Activated CD8-positive, alpha-beta T cell treated with anti-CD3 and anti-CD28 coated beads for 36 hours (primary cell): ENCODE data around the gene HEPACAM. TPM values are rescaled to one million over a fixed set of nuclear protein-coding genes. Genes with fewer than 3 reads are reported as not detected.

Source experiments
- ATAC-seq: fragments of 200-7000 bp; cut with Tn5 transposase; one replicate; pipeline ENCODE4 v1.10.0; 2021; ENCODE audit warnings: mild to moderate bottlenecking, moderate library complexity
- CTCF ChIA-PET: fragments of 350-600 bp; sonication (Branson Sonifier 250); formaldehyde crosslinking; loops from one replicate; lab custom pipeline; 2021; ENCODE audit warnings: antibody characterized with exemption; lab: Charles Lee
- POLR2A ChIA-PET: fragments of 350-600 bp; sonication (Branson Sonifier 250); formaldehyde crosslinking; loops from one replicate; lab custom pipeline; 2021; ENCODE audit warnings: antibody characterized with exemption; lab: Charles Lee
- DNase-seq: peaks from one replicate; pipeline ENCODE4 v3.0.0-alpha.2; 2020
- H3K27ac Mint-ChIP-seq: one replicate; pipeline ENCODE4 v1.8.0; 2021; ENCODE audit warnings: mild to moderate bottlenecking, mixed read lengths
- H3K27me3 Mint-ChIP-seq: one replicate; pipeline ENCODE4 v1.8.0; 2021; ENCODE audit warnings: mixed read lengths
- H3K36me3 Mint-ChIP-seq: one replicate; pipeline ENCODE4 v1.8.0; 2021; ENCODE audit warnings: low read depth, mixed read lengths
- H3K4me1 Mint-ChIP-seq: one replicate; pipeline ENCODE4 v1.8.0; 2021; ENCODE audit warnings: low read depth, mixed read lengths
- H3K4me3 Mint-ChIP-seq: one replicate; pipeline ENCODE4 v1.8.0; 2021; ENCODE audit warnings: mild to moderate bottlenecking, moderate library complexity, mixed read lengths
- H3K9me3 Mint-ChIP-seq: one replicate; pipeline ENCODE4 v1.8.0; 2021; ENCODE audit warnings: mixed read lengths
- CTCF ChIP-seq: fragments of 200-600 bp; IDR thresholded peaks from one replicate; pipeline ENCODE4 v1.8.0; 2022; ENCODE audit warnings: antibody characterized with exemption, mild to moderate bottlenecking
- intact Hi-C: fragments of 100-400 bp; cut with micrococcal nuclease; formaldehyde crosslinking; loops from one replicate; pipeline ENCODE4 v1.10.0; 2022
- total RNA-seq, 2 experiments: library from RNA; stranded (reverse); gene quantifications; one replicate each; pipeline ENCODE4 v1.2.3, GENCODE V29; 2021

Gene HEPACAM
- total RNA-seq, result under 1 TPM in 1 of 2 experiments, not detected in 1; 0.11 TPM

GRCh38 chr11:124935548-124936514 lies at the start of gene HEPACAM:
Gene HEPACAM, minus strand, starts transcription at chr11:124936047. Its CDS starts 41 bp downstream, at chr11:124936006.
- no peak within 1 kb of the TSS for H3K4me3 Mint-ChIP-seq
- peaks cover 2% of the 10 kb centered on the region for H3K27me3 Mint-ChIP-seq
- TF ChIP-seq CTCF, result no peak
- ChIA-PET CTCF (interaction anchor here (0.6 to 1.7 kb wide), 6 partner anchors 9 to 99 kb away, joined by 3 to 7 read pairs (median 4); no protein-coding TSS in a partner anchor), POLR2A (interaction anchor here (0.6 to 2.8 kb wide), 3 partner anchors 12 to 580 kb away, joined by 3 to 10 read pairs (median 3); partner anchors contain the start of gene CCDC15)
- intact Hi-C loops, result no loop called here
- DNase-seq, result no peak
- H3K27ac Mint-ChIP-seq, result no peak within 1 kb of the TSS
- H3K36me3 Mint-ChIP-seq, result no peaks in the 10 kb centered on the region
- peaks cover 3% of the 10 kb centered on the region for H3K4me1 Mint-ChIP-seq
- no peaks in the 10 kb centered on the region for H3K9me3 Mint-ChIP-seq
- ATAC-seq, result no peak

DNA sequence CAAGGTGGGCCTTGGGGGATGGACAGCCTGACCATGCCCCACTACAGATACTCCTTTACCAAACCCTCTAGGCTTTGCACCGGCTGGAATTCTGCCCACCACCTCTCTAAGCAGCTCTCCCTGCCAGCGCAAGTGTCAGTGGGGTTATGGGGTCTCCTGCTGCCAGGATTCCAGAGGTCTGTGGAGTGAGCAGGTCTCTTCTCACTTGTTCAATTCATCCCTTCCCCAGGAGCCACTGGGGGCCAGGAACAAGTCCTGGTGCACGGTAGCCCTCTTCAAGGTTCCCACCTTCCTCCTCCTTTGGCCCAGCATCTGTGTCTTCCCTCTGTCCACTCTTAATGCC lies 48.6 kb upstream of the HEPACAM start:
- Mint-ChIP-seq H3K36me3 (peaks cover 49% of the 10 kb centered on the region), H3K4me3 (no peak overlapping the region), H3K4me1 (no peaks in the 10 kb centered on the region), H3K27me3 (no peaks in the 10 kb centered on the region), H3K9me3 (peaks cover 13% of the 10 kb centered on the region), H3K27ac (no peak overlapping the region)
- ATAC-seq (no peak), DNase-seq (no peak)
- CTCF ChIA-PET, result no interaction called here
- no peak for TF ChIP-seq CTCF
- POLR2A ChIA-PET, result no interaction called here
- intact Hi-C loops, result no loop called here

DNA sequence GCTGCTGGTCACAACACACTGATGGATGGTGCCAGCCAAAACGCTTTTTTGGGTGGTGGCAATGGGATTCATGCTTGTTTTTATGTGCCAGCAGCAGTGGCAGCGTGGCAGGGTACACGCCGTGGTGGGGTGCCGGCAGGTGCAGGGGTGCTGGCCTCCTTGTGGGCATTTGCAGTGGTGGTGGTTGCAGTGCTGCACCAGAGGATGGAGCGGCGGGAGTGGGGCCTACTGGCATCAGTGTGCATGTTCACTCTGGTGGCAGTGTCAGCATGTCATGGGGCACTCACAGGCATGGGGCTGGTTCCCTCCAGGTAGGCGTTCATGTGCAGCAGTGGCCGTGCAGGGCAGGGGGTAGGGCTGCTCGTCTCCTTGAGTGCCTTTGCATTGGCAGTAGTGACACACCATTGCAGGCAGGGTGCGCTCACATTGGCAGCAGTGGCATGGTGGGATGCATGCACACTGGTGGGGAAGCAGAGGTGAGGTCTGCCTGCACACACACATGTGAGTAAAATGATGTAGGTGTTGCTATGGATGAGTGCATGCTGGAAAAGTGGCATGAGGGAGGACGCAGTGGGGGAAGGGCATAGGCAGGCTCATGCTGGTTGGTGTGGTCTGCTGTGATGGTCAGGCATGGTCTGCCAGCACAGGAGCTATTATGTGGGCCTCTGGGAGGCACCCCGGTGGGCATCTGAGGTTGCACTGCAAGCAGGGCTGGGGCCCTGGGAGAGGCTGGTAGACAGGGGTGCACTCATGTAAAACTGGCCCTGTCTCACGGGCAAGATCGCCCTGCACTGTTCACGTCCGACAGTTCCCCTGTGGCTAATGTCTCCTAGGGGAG lies 48.0 kb upstream of the HEPACAM start:
- DNase-seq (no peak), ATAC-seq (no peak)
- Mint-ChIP-seq H3K27ac (no peak overlapping the region), H3K4me1 (no peaks in the 10 kb centered on the region), H3K9me3 (peaks cover 18% of the 10 kb centered on the region), H3K27me3 (no peaks in the 10 kb centered on the region), H3K4me3 (no peak overlapping the region), H3K36me3 (peaks cover 52% of the 10 kb centered on the region)
- CTCF ChIA-PET, result no interaction called here
- intact Hi-C loops, result no loop called here
- TF ChIP-seq CTCF, result no peak
- POLR2A ChIA-PET, result no interaction called here

- Mint-ChIP-seq H3K4me1 (no peaks in the 10 kb centered on the region), H3K36me3 (peaks cover 55% of the 10 kb centered on the region), H3K27me3 (no peaks in the 10 kb centered on the region), H3K27ac (no peak overlapping the region), H3K9me3 (peaks cover 20% of the 10 kb centered on the region), H3K4me3 (no peak overlapping the region)
- no peak for TF ChIP-seq CTCF
- ChIA-PET CTCF (no interaction called here), POLR2A (no interaction called here)
- intact Hi-C loops, result no loop called here
- no peak for DNase-seq
- no peak for ATAC-seq
These were observed 46.2 kb upstream of the HEPACAM start for GRCh38 chr11:124982043-124982442.
